NCI-H524 (cell line): ENCODE results near the gene PLA2G4E.

Experiments used
- DNase-seq, 2 experiments: peaks; one replicate each; lab custom pipeline; 2025; lab: John Stamatoyannopoulos, UW

PLA2G4E gene, protein sequence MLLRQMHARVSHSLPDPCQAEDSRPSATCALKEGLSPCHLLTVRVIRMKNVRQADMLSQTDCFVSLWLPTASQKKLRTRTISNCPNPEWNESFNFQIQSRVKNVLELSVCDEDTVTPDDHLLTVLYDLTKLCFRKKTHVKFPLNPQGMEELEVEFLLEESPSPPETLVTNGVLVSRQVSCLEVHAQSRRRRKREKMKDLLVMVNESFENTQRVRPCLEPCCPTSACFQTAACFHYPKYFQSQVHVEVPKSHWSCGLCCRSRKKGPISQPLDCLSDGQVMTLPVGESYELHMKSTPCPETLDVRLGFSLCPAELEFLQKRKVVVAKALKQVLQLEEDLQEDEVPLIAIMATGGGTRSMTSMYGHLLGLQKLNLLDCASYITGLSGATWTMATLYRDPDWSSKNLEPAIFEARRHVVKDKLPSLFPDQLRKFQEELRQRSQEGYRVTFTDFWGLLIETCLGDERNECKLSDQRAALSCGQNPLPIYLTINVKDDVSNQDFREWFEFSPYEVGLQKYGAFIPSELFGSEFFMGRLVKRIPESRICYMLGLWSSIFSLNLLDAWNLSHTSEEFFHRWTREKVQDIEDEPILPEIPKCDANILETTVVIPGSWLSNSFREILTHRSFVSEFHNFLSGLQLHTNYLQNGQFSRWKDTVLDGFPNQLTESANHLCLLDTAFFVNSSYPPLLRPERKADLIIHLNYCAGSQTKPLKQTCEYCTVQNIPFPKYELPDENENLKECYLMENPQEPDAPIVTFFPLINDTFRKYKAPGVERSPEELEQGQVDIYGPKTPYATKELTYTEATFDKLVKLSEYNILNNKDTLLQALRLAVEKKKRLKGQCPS

DNA sequence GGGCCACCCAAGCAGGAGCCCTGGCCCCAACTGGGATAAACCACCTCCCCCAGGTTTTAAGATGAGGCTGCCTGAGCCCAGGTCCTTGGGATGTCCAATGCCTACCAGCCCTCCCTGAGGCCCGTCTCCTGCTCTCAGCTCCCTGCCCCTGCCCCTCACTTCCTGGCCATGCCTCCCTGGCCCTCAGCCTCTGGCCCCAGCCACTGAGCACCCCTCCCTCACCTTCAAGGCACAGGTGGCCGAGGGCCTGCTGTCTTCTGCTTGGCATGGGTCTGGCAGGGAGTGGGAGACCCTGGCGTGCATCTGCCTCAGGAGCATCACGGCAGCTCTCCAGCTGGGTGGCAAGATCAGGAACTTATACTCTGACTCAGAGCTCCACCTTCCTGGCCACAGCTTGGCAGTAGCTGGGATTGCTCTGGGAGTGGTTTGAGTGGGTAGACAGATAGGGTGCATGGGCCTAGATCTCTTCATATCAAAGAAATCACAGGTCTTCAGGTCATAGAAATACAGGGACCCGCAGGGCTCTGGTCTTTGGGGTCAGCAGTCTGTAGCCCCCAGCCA is at the start of gene PLA2G4E:
Gene PLA2G4E, minus strand, starts transcription at position 330 of the 561 bp plus-strand sequence. Its CDS starts 12 bp downstream, at position 318.
- no peak for DNase-seq

DNA sequence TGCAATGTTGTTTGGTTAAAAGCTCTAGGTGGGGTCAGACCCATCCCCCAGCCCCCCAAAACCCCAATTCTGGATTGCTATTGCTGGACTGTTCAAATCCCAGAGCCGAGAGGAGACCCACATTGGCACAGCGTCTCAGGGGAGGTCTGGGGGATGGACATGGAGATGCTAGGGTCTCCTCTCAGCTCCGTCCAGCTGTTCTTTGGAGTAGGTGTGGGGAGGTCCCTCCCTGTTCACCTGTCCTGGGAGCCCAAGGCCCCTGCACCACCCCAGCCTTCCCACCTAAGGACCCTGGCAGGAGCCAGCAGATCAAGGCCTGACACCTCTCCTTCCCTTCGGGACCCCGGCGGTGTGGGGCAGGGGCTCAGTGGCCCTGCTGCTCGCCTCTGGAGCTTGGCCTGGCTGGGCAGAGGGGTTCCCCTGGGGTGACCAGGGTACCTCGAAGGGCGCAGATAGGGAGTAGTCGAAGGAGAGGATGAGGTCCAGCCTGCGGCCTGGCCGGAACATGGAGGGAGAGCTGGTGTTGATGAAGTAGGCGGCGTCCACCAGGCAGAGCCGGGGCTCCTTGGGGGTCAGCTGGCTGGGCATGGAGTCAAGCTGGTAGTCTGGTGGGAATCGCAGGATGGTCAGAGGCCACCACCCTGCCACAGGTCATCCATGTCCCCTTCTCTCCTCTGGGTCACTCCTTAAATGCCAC is 49.6 kb upstream of the PLA2G4E start:
- no peak for DNase-seq

DNA sequence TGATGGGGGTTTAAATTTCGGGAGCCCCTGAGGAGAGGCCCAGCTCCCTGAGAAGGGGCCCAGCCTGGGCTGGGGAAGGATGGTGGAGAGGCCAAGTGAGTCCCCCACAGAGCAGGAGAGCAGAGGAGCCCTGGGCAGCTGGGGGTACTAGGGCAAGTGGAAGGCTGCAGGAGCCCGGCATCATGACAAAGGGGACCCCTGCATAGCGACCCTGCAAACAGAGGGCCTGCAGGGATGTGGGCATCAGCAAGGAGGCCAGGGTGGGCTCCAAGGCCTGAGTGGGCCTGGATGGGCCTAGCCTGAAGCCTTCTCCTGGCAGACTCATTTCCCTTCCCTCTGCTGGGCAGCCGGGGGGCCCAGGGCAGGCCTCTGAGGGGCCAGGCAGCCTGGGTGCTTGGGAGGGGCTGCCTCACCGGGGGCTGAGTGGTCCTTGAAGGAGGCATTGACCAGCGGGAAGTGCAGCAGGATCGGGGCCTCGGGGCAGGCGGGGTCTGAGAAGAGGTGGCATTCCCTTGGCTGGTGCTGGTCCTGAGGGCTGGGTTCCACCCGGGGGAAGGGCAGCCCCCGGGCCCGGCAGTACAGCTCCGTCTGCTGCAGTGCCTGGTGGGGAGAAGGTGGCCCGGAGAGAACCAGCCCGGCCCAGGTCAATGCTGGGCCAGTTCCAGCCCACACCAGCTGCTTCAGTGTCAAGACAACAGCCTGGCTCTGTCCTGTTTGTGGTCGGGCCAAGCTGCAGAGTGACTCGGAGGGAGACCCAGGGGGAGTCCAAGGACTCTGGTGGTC is 48.8 kb upstream of the PLA2G4E start:
- no peak for DNase-seq

DNA sequence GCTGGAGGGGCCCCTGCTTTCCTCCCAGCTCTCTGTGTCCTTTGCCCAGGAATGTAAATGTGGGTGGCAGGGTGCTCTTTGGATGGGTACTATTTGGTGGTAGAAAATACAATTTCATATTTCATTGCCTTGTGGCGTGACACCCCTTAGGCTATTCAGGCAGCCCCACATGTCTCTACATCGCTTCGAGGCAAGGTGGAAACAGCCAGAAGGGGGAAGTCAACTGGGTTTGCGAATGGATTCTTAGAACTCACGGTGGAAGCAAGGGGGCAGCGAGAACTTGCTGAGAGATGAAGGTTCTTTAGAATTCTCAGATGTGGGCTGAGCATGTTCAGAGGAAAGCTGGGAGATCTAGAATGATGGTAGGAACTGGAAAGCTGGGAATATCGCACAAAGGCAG is 48.2 kb upstream of the PLA2G4E start:
- DNase-seq = peak in 1 of 2 experiments; percentile 27

DNA sequence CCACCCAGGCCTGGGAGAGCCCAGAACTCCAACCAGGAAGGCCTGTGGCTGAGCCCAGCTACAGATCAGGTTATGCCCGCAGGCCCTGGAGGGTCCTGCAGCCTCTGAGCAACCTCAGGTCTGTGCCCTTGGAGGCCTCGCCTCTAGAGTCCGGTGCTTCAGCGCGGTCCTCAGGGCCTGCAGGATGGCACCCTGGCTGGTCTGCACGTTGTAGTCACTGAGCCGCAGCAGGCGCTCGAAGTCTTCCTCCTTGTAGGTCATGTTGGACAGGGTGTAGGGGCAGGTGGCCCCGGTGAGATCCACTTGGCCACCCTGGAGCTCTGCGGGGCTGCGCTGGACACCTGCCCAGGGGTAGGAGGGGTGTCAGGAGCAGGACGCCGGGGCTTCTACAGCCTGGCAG is 47.8 kb upstream of the PLA2G4E start:
- DNase-seq = no peak

DNA sequence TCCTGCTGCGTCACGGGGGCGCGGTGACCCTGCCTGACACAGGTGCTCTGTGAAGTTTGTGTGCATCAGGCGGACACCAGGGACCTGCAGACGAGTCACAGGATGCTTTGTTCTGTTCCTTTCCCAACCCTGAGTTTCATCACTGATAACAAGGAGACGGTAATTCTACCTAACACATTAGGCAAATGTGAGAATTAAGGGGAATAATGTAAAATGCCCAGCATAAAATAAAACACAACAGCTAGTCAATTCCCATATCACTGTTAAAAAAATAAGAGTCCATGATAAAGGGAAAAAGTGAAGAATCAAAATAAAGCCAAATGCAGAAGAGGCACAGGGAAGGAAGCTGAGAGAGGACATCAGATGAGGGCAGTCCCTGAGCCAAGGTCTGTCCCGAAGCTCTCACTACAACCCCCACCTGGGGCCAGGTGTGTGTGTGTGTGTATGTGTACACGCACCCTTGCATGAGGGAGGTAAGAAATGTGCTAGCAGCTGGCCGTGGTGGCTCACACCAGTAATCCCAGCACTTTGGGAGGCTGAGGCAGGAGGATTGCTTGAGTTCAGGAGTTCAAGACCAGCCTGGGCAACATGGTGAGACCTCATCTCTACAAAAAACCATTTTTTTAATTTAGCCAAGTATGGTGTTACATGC is 46.0 kb upstream of the PLA2G4E start:
- no peak for DNase-seq

DNA sequence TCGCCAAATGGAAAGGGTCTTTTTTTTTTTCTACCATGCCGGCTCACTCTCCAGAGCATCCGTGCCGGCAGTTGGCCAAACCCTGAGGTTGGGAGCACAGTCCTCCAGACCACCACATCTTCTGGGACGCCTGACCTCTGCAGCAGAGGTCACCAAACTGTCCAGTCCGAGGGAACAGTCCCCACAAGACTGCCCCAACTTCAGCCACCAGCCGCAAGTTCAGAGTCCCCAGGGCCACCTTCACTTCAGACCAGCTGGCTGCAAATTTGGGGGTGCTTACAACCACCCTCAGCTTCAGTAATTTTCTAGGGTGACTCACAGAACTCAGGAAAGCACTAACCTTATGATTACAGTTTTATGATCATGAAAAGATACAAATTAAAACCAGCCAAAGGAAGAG is 44.6 kb upstream of the PLA2G4E start:
- no peak for DNase-seq

DNA sequence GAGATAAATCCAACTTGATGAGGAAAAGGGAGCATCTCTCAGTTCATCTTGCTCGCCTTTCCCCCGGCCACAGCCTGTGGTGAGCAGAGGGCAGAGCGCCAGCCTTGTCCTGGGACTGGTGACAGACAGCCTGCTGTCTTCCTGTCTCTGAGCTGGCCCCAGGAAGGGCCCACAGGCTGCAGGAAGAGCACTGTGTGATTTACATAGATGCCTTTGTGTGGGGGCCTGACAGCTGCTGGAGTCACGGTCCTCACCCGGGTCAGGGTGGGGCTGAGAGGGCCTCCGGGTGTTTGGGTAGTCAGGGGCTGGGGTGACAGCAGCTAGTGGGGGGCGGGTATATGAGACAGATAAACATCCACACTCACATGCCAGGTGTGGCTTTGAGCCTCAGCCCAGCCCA is 44.2 kb upstream of the PLA2G4E start:
- DNase-seq = peak in 1 of 2 experiments; percentile 69

DNA sequence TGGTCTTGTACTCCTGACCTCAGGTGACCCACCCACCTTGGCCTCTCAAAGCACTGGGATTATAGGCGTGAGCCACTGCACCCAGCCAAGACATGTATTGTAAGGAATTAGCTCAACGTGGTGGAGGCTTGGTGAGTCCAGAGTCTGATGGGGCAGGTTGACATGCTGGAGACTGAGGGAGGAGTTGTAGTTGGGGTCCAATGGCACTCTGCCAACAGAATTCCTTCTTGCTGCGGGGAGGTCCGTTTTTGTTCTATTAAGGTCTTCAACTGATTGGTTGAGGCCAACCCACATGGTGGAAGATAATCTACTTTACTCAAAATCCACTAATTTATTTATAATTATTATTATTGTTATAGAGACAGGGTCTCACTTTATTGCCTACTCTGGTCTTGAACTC is 43.4 kb upstream of the PLA2G4E start:
- DNase-seq = no peak

DNA sequence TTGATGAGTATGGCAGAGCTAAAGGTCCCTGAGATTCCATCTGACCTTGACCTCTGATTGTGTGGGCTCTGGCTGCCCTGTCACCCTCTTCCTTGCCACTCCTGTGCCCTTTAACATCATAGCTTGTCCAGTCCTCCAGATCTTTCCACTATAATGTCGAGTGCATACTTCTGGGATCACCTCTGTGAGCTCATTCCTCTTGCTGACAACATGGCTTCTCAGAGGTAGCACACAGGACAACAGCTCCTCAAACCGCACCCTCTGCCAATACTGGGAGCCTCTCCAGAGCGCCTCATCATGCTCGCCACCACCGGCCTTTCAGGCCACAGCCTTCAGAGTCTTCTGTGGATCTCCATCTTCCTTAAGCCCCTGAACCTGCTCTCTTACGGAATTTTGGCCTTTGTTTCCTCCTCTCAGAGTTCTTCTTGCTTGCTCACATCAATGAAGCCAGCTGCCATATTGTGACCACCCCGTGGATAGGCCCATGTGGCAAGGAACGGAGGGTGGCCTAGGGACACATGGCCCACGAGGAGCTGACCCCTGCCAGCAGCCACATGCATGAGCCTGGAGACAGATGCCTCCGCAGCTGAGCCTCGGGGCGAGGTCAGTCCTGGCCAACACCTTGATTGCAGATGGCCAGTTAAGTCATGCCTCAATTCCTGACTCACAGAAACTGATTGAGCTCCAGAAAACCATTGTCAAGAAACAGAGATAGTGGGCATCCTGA is 42.4 kb upstream of the PLA2G4E start:
- no peak for DNase-seq

DNA sequence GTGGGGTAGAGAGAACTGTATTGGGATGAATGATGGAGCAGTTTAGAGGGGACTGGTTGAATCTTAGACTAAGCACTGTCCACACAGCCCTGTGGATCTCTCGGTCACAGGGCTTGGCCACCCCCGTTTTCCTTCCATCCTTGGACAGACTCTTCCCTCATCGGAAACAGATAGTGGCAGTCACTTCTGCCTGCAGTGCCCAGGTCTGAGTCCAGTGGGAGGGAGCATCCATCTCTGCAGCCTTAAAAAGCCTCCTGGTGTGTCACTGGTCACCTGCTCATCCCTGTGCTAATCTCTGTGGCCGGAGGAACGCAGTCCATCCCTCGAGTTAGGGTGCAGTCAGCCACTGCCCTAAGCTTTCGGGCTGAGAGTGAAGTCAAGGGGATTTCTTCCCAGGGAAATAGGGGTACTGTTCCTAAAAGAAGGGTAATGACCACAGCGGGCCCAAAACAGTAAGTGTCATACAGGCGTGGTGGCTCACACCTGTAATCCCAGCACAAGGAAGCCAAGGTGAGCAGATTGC is 41.5 kb upstream of the PLA2G4E start:
- DNase-seq = no peak

DNA sequence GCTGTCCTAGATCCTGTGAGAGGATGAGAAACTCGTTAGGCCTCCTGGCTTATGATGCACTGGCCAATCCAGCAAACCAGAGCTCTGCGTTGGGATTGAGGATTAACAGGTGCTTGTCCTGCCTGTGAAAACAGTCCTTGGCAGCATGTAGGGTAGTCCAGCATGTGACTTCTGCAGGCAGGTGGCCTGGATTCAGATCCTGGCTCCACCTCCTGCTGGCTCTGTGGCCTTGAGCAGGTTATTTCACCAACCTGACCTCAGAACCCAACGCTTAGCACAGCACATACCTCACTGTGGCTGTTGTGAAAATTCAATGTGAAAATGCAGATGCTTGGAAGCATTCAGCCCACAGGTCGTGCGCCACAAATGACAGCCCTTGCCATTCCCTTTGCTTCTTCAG is 40.0 kb upstream of the PLA2G4E start:
- no peak for DNase-seq

DNA sequence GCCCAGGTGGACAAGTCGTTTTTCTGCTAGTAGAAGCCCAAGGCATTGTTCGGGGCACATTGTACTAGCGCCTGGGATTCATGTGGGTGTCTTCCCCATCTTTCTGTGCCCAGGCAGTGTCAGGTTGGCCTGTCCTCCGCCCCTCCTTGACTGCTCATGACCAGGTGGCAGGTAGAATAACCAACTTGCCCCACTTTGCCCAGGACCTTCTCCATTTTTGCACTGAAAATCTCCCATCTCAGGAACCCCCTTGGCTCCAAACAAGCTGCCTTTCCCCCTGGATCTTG is 39.6 kb upstream of the PLA2G4E start:
- no peak for DNase-seq

DNA sequence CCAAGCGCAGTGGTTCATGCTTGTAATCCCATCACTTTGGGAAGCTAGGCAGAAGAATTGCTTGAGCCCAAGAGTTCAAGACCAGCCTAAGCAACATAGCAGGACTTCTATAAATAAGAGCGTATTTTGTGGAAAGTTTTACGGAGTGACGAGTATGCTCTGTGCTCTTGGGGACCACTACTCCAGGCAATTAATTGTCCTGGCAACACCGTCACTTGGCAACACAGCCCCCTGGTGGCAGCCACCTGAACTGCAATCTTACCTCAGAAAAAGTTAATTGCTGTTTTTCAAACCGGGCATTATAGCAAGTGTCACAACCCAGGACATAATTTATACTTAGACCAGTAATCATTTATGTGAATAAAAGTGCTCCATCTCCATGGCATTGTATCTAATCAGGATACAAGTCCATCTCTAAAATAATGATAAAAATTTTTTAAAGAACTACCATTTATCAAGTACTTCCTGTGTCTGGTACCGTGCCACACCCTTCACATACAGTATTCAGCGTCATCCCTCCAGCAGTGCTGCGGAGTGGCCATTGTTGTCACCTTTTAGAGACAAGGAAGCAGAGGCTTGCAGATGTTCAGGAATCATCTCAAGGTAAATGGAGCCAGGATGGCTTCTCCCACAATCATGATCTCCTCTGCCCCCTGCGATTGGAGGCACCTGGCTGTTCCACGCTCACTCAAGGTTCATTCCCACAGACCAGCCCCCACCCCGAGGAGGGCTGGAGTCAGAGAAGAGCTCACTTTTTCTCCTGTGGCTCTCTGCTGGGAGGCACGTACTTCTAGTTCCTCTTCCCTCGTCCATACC is 39.0 kb upstream of the PLA2G4E start:
- peak in 1 of 2 experiments; percentile 66 for DNase-seq

DNA sequence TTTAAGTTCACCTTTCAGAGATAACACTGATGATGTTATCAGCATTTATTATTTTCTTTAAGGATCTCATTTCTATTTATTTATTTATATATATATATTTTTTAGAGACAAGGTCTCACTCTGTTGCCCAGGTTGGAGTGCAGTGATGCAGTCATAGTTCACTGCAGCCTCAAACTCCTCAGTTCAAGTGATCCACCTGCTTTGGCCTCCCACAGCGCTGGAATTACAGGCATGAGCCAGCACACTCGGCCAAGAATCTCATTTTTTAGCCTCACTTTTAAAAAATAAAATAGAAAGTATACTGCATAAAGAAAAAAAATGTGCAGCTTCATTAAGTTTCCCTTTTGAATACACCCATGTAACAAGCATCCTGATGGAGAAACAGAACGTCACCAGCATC is 37.9 kb upstream of the PLA2G4E start:
- no peak for DNase-seq

DNA sequence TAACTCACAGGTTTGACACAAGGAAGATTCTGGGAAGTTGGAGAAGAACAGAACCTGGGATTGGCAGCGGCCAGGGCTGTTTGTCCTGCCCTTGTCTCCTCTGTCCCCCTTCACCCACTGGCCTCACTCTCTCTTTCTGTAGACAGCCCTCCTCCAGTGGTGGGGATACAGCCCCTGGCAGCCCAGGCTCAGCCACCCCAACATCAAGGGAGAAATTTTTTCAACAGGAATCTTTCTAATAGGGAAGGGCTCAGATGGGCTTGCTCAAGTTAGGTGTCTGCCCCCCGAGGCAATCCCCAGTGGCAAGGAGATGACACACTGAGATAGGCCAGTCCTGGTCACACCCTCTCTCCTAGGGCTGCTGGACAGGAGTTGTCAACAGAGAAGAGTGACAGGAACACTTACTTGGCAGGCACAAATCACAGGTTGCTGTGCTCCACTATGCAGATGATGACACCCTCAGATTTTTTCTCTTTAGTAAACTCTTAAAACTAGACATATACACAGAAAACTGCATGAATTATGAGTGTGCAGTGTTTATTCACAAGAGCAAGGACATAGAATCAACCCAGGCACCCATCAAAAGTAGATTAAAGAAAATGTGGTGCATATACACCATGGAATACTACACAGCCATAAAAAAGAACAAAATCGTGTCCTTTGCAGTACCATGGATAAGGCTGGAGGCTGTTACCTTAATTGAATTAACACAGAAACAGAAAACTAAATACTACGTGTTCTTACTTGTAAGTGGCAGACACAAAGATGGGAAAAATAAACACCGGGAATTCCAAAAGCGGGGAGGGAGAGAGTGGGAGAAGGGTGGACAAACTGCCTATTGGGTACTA is 37.2 kb upstream of the PLA2G4E start:
- no peak for DNase-seq

DNA sequence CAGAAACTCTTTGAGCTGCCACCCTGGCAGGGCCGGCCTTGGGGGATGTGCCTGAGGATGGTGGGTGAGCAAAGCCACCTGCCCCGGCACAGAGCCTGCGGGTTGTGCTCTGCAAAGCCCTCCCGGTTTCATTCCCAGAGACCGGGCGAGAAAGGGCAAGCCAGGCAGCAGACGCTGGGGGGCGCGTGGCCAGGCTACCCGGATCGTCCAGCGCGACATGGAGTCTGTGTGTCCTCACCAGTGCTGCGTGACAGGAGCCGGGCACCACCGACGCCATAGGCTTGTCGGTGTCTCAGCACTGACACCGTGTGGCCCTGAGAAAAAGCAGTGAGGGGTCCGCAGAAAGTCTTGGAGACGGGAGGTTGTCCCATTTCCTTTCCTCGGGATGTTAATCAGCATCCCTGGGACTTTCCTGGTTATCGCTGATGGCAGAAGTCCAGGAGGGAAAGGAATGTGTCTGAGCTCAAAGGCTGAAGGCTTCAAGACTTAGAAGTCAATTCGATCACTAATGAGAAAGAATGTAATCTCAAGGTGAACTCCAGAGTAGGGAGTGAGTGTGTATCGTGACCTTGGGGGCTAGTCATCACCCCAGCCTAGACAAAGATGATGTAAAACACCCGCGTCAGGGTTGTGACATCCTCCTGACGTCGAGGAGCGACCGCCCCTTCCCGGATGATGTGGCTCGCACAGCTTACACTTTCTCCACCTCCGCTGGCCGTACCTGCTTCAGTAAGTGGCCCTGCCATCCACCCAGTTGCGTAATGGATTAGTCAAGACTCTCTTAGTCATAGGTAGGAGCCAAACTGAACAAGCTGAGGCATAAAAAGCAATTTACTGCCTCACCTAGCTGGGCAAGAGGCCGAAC is 36.3 kb upstream of the PLA2G4E start:
- DNase-seq = peak; percentile 87 to 94
